SK-N-MC (cell line): ENCODE measurements around the gene CUEDC2.

ENCODE experiments used
- EZH2 ChIP-seq: fragments of 200-600 bp; sonication (generic); IDR thresholded peaks from one replicate; pipeline ENCODE4 v1.6.1; 2017; ENCODE audit warnings: antibody characterized with exemption
- POLR2AphosphoS5 ChIP-seq: IDR thresholded peaks from 2 replicates; pipeline ENCODE4 v1.6.1; 2012; ENCODE audit warnings: mild to moderate bottlenecking, low read depth, low read length, borderline replicate concordance

- TF ChIP-seq EZH2 = no peak
- no peak for TF ChIP-seq POLR2AphosphoS5
These were observed 41.3 kb upstream of the CUEDC2 start for GRCh38 chr10:102473445-102474331.
